T-helper 1 cell treated with Interleukin-12 subunit alpha and Interleukin-12 subunit beta and Interleukin-4 antibody, amounts not matched to agents 30 ng/mL and 1 ng/mL, for 36 hours (primary cell): ENCODE measurements around the gene SLC22A12. TPM values are rescaled to one million over a fixed set of nuclear protein-coding genes. Genes with fewer than 3 reads are reported as not detected.

Source experiments
- intact Hi-C: fragments of 100-400 bp; cut with micrococcal nuclease; formaldehyde crosslinking; loops from one replicate; pipeline ENCODE4 v1.15.1; 2024
- total RNA-seq: library from RNA; stranded (reverse); gene quantifications from 2 replicates; pipeline ENCODE4 v1.2.3, GENCODE V29; 2022

Gene SLC22A12
- total RNA-seq, 1 donor from 2014 or later: not detected

DNA sequence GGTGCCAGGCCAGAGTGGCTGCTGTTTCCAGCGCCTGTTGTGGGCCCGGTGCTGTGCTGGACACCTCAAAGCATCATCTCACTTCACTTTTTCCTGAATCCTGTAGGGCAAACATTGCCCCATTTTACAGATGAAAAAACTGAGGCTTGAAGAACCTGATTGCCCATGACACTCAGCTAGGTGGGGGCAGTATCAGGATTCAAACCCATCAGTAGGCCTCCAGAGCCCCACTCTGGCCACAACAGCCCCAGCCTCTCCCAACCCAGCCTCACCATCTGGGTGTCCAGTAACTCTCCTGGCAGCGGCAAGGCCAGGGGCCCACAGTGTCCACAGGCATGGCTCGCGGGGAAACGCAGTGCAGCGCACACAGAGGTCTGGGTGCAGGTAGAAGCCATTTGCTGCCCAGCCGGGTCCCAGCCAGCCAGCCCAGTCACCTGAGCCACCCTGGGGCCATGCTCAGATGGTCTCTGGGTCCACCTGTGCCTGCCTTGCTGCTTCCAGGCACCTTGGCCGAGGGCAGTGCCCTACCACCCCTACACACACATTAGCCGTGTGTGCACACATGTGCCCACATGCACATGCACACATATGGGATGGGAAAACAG, 11.5 kb downstream of the SLC22A12 start:
- intact Hi-C loops: no loop called here

DNA sequence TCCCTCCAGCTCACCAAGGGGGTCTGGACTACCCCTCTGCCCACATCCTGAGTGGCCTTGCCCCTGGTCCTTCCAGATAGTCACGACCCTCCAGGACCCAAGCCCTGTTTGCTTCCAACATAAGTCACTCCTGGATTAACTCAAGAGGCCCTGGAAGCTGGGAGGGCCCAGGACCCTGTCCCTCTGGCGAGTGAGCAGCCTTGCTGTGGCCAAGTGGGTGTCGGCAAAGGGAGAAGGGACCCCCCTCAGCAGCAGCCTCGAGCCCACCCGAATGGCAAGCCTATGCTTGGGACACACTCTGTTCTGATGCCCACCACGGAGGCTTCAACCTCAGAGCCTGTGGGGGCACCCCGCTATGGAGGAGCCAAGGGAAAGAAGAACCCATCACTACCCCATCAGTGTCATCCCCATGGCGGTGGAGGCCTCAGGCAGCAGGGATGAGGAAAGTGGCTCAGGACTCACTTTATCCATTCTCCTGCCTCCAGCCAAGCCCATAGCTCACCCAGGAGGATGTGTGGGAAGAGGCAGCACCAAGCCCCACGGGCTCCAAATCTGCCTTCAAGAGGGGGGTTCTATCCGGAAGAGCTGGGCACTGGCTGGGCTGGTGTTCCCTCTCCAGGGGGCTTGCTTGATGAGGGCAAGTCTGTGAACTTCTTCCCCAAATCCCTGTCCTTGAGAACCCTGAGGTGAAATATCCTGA, 12.5 kb downstream of the SLC22A12 start:
- intact Hi-C loops: no loop called here

DNA sequence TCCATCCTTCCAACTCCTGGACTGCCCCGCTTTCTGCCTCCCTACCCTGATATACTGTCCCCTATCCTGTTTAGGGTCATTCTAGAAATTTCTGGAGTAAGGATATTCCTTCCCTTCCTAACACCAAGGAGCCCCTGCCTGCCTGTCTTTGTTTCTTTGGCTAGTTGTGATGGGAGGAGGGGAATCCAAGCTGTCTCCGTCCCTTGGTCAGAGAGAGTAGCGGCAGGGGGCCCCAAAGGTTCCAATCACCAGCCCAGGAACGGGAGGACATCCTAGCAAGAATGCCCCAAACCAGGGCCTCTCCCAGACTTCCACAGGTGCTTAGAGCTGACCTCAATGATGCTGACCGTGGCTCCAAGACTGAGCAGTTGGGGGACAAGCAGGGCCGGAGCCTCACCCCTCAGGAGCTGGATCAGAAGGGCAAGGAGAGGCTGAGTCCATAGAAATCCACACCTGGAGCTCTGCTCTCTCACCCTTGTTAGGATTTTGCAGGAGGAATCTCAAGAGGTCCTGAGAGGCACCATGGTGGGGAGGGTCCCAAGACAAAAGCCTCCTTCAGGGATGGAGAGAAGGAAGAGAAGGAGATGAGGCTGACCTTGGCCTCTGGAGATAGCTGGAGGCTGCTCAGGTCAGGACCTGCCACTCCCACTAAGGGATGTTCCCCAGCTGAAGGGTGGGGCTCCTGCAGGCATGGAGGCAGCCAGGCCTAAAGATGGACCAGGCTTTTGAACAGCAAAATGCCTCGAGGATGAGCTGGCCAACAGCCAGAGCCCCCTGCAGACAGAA, 13.6 kb downstream of the SLC22A12 start:
- intact Hi-C loops: no loop called here

DNA sequence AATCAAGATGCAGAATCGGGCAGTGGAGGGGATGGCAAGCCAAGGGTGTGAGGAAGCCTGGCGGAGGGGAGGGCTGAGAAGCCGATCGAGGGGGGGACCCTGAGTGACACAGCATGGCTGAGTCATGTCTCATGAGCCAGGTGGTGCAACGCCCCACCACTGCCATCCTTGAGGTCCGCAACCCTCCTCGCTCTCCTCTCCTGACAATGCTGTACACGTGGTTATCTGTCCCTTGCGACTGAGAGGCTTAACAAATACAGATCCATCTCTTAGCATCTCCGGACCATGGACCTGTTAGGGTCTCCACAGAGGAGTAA, 14.2 kb downstream of the SLC22A12 start:
- intact Hi-C loops: no loop called here

DNA sequence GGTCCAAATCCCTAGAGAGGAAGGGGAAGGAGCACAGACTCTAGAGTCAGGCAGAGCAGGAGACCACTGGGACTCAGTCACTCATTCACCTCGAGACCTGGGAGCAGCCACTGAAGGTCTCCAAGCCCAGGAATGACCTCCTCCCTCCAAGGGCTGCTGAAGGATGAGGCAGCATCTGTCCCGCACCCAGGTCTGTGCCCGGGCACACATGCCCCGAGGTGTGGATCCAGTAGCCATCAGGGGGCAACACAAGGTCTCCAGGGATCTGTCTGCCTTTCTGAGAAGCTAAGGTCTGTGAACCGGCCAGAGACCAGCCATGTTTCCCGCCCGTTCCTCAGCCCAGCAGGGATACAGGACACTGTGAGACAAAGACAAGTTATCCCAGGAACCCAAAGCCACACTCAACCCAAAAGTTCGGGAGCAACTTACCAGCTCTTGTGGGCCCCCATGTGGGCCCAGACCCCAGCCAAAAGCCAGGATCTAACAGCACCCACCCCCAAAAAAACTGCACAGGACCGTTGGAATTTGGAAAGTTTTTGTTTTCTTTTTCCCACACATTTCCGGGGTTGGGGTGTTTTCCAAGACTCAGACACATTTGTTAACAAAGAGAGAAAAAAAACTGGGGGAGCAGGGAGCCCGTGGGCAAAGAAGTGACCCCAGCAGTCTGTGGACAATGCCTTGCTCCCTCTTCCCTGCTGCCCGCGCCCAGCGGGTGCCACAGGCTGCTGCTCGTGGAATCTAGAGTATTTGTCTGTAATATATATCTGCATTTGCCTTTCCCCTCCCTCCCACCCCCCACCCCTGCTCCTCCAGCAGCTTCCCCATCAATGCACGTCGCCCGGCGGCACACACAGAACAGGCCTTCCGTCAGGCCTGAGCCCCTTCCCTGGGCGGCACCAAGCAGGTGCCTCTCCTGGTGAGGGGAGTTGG, 14.9 kb downstream of the SLC22A12 start:
- intact Hi-C loops: no loop called here

DNA sequence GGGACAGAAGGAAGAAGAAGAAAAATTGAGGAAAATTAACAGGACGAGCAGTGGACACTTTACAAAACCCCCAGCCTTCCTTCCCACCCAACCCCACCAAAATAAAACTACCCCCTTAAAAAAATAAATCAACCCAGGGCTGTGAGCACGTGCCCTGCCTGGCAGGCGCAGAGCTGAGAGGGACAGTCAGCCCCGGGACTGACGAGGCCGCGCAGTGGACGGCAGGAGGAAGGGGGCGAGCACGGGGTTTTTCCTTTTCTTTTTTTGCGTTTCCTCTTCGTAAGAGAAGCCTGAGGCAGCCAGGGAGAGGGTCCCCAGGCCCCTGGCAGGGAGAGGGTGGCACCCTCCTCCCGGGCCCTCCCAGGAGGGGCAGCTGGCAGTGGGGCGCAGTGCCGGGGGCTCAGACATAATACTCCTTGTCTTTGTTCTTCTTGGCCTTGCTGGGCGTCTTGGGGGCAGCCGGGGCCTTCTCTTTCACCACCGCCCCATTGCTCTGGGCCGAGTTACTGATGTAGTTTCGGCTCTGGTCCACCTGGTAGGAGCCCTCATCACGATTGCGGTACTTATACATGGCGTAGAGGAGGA, 15.9 kb downstream of the SLC22A12 start:
- intact Hi-C loops: no loop called here

DNA sequence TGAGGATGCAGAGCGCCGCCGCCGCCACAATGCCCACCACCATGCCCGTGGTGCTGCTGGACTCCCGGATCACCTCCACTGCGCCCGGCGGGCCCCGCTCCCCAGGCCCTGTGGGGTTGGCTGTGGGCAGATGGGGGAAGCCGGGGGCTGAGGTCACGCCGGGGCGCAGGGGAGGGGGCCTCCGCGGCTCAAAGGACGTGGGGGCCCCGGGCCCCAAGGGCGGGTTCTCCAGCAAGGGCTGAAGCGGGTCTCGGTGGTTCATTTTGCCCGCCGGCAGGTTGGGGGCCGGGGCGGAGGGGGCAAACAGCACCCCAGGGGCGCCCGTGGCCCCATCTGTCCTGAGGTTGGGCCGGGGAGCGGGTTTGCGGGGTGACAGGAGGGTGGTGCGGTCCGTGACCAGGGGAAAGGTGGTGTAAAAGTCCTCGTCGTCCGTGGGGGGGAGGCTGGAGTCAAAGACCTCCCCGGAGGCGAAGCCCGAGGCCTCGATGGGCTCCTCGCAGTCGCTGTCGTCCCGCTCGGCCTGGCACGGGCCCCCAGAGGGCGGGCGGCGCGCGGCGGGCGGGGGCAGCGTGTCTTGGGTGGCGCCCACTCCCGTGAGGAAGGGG, 16.5 kb downstream of the SLC22A12 start:
- intact Hi-C loops: no loop called here

DNA sequence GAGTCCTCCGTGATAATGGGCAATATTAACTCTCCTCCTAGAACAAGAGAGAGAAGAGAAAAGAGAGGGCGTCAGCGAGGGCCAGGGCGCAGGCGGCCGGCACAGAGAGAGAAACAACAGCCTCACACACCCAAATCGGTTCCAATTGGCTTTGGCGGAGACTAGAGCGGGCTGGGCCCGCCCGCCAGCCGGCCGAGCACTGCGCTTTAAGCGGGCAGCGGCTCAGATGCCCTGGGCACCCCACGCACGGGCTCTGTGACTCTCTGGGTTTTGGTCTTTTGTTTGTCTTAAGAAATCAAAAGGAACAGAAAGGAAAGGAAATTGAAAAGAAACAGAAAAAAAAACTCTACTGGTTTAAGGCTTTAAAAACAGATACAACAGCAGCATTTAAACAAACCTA, 17.0 kb downstream of the SLC22A12 start:
- intact Hi-C loops: no loop called here

DNA sequence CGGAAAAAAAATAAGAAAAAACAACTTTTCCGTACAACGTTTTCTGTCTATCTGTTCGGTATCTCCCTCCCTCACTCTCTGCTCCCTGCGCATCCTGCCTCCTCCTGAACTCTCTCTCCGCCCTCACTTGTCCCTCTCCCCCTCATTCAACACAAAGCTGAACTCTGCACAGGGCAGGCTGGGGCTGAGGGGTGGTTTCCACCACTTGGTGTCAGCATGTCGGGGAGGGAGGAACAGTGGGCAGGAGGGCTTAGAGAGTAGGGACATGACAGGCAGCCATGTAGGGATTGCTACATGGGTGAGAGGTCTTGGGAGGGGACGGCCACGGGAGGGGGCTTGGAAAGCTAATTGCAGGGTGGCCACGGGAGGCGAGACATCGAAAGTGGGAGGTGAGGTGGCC, 17.6 kb downstream of the SLC22A12 start:
- intact Hi-C loops: no loop called here

DNA sequence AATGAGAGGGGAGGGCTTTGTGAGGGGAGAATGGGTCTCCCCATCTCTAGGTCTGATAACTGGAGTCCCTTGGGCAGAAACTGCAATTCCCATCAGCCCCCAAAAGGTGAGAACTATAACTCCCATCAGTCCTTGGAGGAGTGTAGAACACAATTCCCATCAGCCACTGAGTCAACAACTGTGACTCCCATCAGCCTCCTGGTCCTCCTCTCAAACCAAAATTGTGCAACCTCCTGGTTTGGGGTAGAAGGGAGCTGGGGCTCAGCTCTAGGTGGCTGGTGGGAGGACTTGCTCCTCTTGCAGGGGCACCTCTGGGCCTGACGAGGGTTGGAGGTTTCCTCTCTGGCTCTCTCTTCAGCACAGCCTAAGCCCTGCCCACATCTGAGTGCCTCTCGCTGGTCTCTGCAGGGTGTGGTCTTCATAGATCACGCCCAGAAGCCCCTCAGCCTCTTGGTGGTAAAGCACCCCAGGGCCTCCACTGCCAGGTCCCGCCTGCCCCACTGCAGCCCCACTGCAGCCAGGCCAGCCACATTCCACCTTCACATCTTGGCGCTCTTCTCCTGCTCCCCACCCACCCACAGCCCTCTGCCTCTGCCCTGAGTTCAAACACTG, 18.5 kb downstream of the SLC22A12 start:
- intact Hi-C loops: no loop called here

DNA sequence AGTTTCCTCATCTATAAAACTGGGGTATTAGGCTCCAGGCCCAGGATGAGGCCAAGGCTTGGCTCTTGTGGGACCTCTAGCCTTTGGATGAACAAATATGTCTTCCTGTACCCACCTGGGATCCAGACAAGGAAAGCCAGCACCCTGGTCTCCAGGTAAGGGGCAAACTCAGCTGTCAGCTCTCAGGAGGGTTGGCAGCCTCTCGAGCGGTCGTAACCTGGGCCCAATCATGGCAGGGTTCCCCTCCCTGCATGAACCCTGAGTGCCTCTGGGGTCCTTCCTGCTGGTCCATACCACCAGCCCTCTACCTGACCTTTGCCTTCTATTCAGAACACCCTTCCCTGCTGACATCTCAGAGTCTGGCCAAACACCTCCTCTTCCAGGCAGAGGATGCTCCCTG, 19.6 kb downstream of the SLC22A12 start:
- intact Hi-C loops: no loop called here

DNA sequence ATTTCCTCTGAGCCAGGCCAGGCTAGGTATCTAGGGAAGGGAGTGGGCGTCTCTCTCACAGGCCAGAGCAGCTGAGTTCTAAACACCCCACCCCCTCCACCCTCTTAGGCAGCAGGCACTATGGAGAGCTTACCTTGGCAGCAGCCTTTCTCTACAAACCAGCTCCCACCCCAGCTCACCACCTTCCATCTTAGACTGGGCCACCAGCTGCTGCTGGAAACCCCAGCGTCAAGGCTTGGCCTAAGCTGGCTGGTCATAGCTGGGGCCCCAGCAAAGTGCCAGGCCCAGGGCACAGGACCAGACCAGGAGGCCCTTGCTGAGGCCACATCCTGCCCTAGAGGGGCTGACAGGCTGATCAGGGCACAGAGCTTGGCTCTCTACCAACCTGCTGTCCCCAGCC, 20.2 kb downstream of the SLC22A12 start:
- intact Hi-C loops: no loop called here

DNA sequence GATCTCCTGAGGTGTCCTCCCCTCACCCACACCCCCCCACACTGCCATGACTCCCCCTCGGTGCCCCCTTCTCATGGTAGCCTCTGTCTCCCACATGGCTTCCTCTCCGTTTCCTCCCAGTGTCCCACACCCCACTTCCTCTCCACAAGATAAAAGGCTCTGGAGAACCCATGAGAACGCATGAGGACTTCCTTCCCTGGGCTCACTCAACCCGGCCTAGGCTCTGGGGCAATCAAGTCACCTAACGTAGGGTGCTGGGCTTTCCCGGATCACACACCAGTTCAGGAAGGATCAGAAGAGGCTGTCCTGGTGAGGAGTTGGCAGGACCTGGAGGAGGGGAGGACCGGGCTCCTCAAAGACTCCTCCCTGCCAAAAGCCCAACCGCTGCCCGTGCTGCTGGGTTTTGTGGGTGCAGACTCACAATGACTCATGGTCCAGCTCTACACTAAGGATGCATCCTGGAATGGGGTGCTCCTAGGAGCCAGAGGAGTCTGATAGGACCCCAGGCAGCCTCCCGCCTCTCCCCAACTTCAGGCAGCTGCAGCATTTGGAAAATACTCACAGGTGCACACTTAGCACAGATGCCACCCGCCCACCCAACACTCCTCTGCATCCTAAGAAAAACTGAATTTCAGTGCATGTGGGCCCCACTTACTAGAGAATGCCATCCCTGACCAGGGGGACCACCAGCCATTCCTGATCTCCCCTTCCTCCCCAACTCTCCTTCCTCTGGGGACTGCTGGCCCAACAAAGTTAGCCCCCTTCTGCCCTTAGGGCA, 21.0 kb downstream of the SLC22A12 start:
- intact Hi-C loops: no loop called here

DNA sequence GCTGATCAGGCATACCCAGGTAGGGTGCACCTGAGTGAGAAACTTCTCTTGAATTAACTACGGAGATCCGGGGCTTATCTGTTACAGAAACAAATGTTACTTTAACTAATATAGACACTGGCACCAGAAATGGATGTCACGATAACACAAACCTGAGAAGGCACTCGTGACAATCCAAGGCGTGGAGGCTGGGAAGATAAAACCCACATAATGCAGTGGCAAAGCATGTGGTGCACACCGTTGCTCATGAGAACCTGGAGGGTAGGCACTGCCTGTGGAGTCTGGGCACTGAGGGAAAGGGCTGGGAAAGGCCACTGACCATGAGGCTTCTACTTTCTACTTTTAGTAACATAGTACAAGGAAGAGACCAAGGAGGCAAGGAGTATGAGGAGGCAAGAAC, 22.6 kb downstream of the SLC22A12 start:
- intact Hi-C loops: no loop called here

DNA sequence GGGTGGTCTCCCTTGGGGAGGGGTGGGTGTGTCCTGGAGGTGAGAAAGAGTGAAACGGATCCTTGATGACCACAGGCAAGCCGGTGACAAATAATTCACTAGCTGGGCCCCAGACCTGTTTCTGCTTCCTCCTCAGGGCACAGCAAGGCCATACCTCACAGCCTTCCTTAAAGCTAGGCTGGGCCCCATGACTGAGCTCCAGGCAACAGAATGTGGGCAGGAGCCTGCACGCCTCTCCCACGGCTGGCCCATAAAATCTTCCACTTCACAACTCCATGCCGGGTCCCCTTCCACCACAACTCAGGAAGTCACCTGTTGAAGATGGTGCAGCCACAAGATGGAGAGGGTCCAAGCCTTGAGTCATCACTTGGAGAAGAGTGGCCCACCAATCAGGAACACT, 23.9 kb downstream of the SLC22A12 start:
- intact Hi-C loops: no loop called here

DNA sequence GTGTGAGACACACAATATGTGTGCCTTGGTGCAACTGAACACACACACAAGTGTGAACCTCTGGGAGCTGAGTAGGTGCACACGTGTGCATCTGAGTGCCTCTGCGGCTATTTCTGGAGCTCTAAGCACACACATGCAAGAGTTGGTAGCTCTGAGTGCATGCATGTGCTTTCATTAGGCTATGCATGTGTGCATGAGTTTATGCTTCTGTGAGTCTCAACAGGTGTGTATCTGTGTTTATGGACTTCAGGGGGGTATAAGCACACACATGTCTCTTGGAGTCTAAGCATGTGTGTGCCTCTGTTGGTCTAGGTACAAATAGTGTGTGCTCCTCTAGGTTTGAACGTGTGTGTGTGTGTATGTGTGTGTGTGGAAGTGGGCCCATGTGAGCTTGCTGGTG, 25.8 kb downstream of the SLC22A12 start:
- intact Hi-C loops: no loop called here

DNA sequence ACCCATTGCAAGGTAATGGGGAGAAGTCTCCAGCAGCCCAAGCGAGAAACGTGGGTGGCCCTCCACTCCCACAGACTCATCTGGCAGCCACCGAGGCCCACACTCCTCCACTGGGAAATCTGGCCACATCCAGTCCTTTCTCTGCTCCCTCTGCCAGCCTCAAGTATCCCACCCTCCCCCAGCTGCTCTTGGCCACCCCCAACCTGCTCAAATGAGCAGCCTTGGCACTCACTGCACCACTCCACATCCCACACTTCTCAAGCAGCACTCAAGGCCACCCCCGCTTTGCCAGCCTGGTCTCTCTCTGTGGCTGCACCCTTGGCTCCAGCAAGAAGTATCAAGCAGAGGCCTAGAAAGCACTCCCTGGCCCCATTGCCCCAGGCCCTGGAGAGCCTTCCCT, 28.2 kb downstream of the SLC22A12 start:
- intact Hi-C loops: no loop called here

DNA sequence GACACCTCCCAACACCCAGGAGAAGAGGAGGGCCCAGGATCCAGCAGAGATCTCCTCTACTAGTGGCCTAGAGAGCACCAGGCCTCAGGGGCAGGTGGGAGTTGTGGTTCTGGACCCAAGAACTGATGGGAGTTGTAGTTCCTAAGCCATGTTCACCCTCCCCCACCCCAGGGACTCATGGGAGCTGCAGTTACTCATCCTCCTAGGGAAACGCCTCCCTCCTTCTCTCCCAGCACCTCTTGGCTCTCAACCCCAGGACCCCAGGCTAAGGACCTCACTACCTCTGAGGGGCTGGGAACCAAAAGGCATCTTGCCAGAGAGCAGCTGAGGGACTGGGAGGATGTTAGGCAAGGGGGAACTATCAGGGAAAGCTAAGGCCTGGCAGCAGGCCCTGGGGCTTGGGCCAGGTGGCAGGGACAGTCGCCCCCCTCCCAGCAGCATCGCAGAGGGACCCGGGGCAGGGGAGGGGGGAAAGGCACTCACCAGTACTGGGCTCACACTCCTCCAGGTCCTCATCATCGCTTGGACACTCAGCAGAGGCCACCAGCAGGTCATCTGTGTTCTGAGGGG, 28.9 kb downstream of the SLC22A12 start:
- intact Hi-C loops: no loop called here

DNA sequence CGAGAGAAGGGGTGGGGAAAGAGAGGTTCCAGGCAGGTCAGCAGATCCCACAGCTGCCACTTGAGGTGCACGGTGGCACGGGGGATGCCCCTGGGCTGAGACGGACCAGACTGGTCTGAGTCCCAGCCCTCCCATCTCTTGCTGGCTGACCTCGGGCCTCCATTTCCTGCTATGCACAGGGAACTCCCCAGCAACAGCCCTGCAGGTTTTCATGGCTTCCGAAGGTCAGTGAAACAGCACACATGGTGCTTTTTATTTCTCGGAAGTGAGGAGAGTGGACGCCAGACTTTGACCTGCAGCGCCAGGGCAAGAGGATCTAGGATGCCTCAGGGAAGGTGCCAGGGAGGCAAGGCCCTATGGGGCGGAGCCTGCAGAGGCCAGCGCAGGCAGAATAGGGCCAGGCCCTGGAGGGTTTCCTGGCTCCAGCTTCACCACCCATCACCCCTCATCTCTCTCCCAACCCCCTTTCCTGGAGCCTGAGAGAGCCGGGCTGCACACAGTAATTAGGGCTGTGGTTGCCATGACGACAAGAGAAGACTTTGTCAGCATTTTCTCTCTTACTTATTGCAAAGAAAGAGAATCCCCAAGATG, 29.5 kb downstream of the SLC22A12 start:
- intact Hi-C loops: no loop called here
